Endothelial cell of umbilical vein (primary cell): Measurements from ENCODE around the gene SLC22A4. TPM values are rescaled to one million over a fixed set of nuclear protein-coding genes. Genes with fewer than 3 reads are reported as not detected.

Source experiments
- BruUV-seq: library from RNA; stranded (reverse); fragments of 400-500 nt; replicated peaks from 2 replicates; lab custom pipeline; 2021; lab: Mats Ljungman, UMichigan
- CTCF ChIA-PET: fragments of 300-600, 350-600 bp; sonication (Branson Sonifier 250); formaldehyde crosslinking; loops from one replicate; lab custom pipeline; 2021; ENCODE audit warnings: antibody characterized with exemption, inconsistent platforms; lab: Charles Lee
- POLR2A ChIA-PET: fragments of 300-600, 350-600 bp; sonication (Branson Sonifier 250); formaldehyde crosslinking; loops from one replicate; lab custom pipeline; 2021; ENCODE audit warnings: antibody characterized with exemption, inconsistent platforms; lab: Charles Lee
- DNase-seq: peaks from one replicate; pipeline ENCODE4 v3.0.0-alpha.2; 2011; ENCODE audit warnings: low read depth, low spot score
- FAIRE-seq: peaks from 2 replicates; lab custom pipeline; 2011; peaks lifted over from hg19 to GRCh38; lab: Jason Lieb, UNC
- H2AFZ ChIP-seq: 2 replicates; pipeline ENCODE4 v1.6.0; 2012; ENCODE audit warnings: low read depth, low read length, control low read depth, inconsistent platforms
- H3K27ac ChIP-seq: 2 replicates; pipeline ENCODE4 v1.5.1; 2011; ENCODE audit warnings: low read depth, mild to moderate bottlenecking, control low read depth, low read length, moderate library complexity; ENCODE audit not compliant: insufficient read depth
- H3K27me3 ChIP-seq, 2 experiments: 2 replicates each; pipeline versions ENCODE4 v1.6.0 to v1.6.1; 2011; ENCODE audit warnings: low read length in 2 of 2, mixed read lengths in 1 of 2; ENCODE audit not compliant: control insufficient read depth in 2 of 2, insufficient read depth in 2 of 2
- H3K36me3 ChIP-seq, 2 experiments: 2 replicates in 1 of 2; 3 replicates in 1 of 2; pipeline ENCODE4 v1.5.1; 2011; ENCODE audit warnings: low read length in 2 of 2, mild to moderate bottlenecking in 1 of 2, moderate library complexity in 1 of 2; ENCODE audit not compliant: control insufficient read depth in 2 of 2, insufficient read depth in 2 of 2; ENCODE audit errors: extremely low read depth in 1 of 2
- H3K4me1 ChIP-seq: 3 replicates; pipeline ENCODE4 v1.5.1; 2011; ENCODE audit warnings: mild to moderate bottlenecking, low read length; ENCODE audit not compliant: control insufficient read depth, insufficient read depth; ENCODE audit errors: extremely low read depth
- H3K4me2 ChIP-seq: 2 replicates; pipeline ENCODE4 v1.6.1; 2011; ENCODE audit warnings: low read length, control low read depth, mixed read lengths; ENCODE audit not compliant: insufficient read depth
- H3K4me3 ChIP-seq, 3 experiments: fragments of 200-600 bp in 1 of 3; sonication (generic), shearing (Covaris generic) in 1 of 3; replicated peaks in 1 of 3; 2 replicates each; pipeline ENCODE4 v1.5.1; 2011 to 2016; ENCODE audit warnings: control low read depth in 3 of 3, low read length in 3 of 3, mild to moderate bottlenecking in 2 of 3, inconsistent platforms in 1 of 3, low read depth in 1 of 3, moderate library complexity in 1 of 3; ENCODE audit not compliant: insufficient read depth in 1 of 3
- H3K79me2 ChIP-seq: 2 replicates; pipeline ENCODE4 v1.6.0; 2012; ENCODE audit warnings: low read length, inconsistent platforms; ENCODE audit not compliant: control insufficient read depth, insufficient read depth
- H3K9ac ChIP-seq: replicated peaks from 2 replicates; pipeline ENCODE3; 2011; ENCODE audit warnings: low read length, control low read depth; ENCODE audit not compliant: insufficient read depth; ENCODE audit errors: extremely low read depth
- H3K9me1 ChIP-seq: replicated peaks from 3 replicates; pipeline ENCODE4 v1.6.0; 2011; ENCODE audit warnings: mild to moderate bottlenecking, low read length; ENCODE audit not compliant: control insufficient read depth, insufficient read depth; ENCODE audit errors: extremely low read depth
- H3K9me3 ChIP-seq: replicated peaks from 2 replicates; pipeline ENCODE4 v1.5.1; 2012; ENCODE audit warnings: low read length, inconsistent platforms; ENCODE audit not compliant: control insufficient read depth, insufficient read depth
- H4K20me1 ChIP-seq: replicated peaks from 2 replicates; pipeline ENCODE3; 2011; ENCODE audit warnings: mild to moderate bottlenecking, low read length; ENCODE audit not compliant: control insufficient read depth, insufficient read depth; ENCODE audit errors: extremely low read depth
- CTCF ChIP-seq, 2 donors: IDR thresholded peaks; 1 replicate in 1 of 2; 2 replicates in 1 of 2; pipeline ENCODE4 v1.5.1; 2011; ENCODE audit warnings: low read length in 2 of 2, mild to moderate bottlenecking in 2 of 2, moderate library complexity in 2 of 2, control low read depth in 1 of 2, inconsistent platforms in 1 of 2, low read depth in 1 of 2; ENCODE audit not compliant: insufficient read depth in 1 of 2; ENCODE audit errors: extremely low read depth in 1 of 2
- FOS ChIP-seq: IDR thresholded peaks from 2 replicates; pipeline ENCODE4 v1.6.1; 2011; ENCODE audit warnings: mild to moderate bottlenecking, low read length, moderate library complexity, borderline replicate concordance; ENCODE audit not compliant: insufficient read depth
- JUN ChIP-seq: IDR thresholded peaks from 2 replicates; pipeline ENCODE4 v1.6.1; 2011; ENCODE audit warnings: borderline replicate concordance, low read depth; ENCODE audit not compliant: insufficient read length, insufficient read depth
- MAX ChIP-seq: IDR thresholded peaks from 2 replicates; pipeline ENCODE4 v1.6.1; 2011; ENCODE audit not compliant: insufficient read depth, insufficient read length
- MYC ChIP-seq: IDR thresholded peaks from one replicate; pipeline ENCODE4 v1.6.1; 2011; ENCODE audit warnings: mild to moderate bottlenecking, low read depth, low read length
- POLR2AphosphoS5 ChIP-seq: IDR thresholded peaks from 2 replicates; pipeline ENCODE4 v1.6.1; 2012; ENCODE audit warnings: low read depth, mild to moderate bottlenecking, control low read depth, low read length, moderate library complexity; ENCODE audit not compliant: insufficient read depth
- dilution Hi-C: fragments of 300-500 bp; cut with MboI; formaldehyde crosslinking; loops from one replicate; pipeline ENCODE4 v1.15.0; 2019; ENCODE audit warnings: low sequenced_read_pairs; ENCODE audit not compliant: extremely low pct_ligation_motif_present
- intact Hi-C: fragments of 100-400 bp; cut with micrococcal nuclease; formaldehyde crosslinking; loops from one replicate; pipeline ENCODE4 v1.10.0; 2022
- polyA plus RNA-seq, 4 experiments: library from polyadenylated mRNA; depleted of rRNA in 3 of 4; stranded (reverse) in 3 of 4; unstranded in 1 of 4; fragments of >200 nt; gene quantifications; 2 replicates each; pipeline versions ENCODE4 v1.2.1 to v1.2.3, GENCODE V29; 2011 to 2012; ENCODE audit warnings: missing spikeins in 1 of 4
- total RNA-seq: library from RNA; stranded (reverse); gene quantifications from 2 replicates; pipeline ENCODE4 v1.2.3, GENCODE V29; 2021

The SLC22A4 gene
- total and polyA plus RNA-seq, 2 donors (not counting 3 experiments of a cell fraction or from before 2014, with no cell fraction given): 4.9 to 6.9 TPM

- FAIRE-seq: peak; percentile 99
- no peaks in the 10 kb centered on the region for H4K20me1 ChIP-seq
- H3K9me3 ChIP-seq: no peaks in the 10 kb centered on the region
- H3K4me3 ChIP-seq: no peak overlapping the region
- H3K79me2 ChIP-seq: peaks cover 18% of the 10 kb centered on the region
- peak; percentile 98 for DNase-seq
- CTCF ChIA-PET: interaction anchor here (1.0 to 7.8 kb wide), 4 partner anchors 28 to 202 kb away, joined by 3 to 93 read pairs (median 4); partner anchors contain the start of gene SLC22A4
- no peaks in the 10 kb centered on the region for H3K9me1 ChIP-seq
- H3K9ac ChIP-seq: peak overlapping the region; percentile 55
- H3K4me1 ChIP-seq: peaks cover 61% of the 10 kb centered on the region
- no peak for TF ChIP-seq MAX
- TF ChIP-seq JUN: no peak
- TF ChIP-seq FOS: no peak
- TF ChIP-seq MYC: no peak
- peak; percentile 29 for TF ChIP-seq POLR2AphosphoS5
- peak in 1 of 2 donors; percentile 7 for TF ChIP-seq CTCF (IDR thresholded peaks at IDR 0.05; ENCODE audit: extremely low read depth in 1 of 2, insufficient read depth in 1 of 2, low read depth in 1 of 2, low read length in 2 of 2)
- H3K36me3 ChIP-seq: peaks cover 8 to 19% of the 10 kb centered on the region in 2 experiments
- intact Hi-C loops: loop anchor here (1.0 to 10.0 kb wide), 4 partner anchors 28 to 451 kb away; no protein-coding TSS in a partner anchor
- H3K4me2 ChIP-seq: no peak overlapping the region
- H3K27ac ChIP-seq: peak overlapping the region; percentile 89
- TSS peak; percentile 74 for BruUV-seq
- POLR2A ChIA-PET: interaction anchor here (1.8 kb wide), 1 partner anchor 29 kb away, joined by 6 read pairs; the partner anchor contains the start of gene SLC22A4
- dilution Hi-C loops: no loop called here
- H2AFZ ChIP-seq: no peak overlapping the region
- no peaks in the 10 kb centered on the region for H3K27me3 ChIP-seq
These were observed 28.7 kb upstream of the SLC22A4 start for GRCh38 chr5:132265336-132266030.
